ENCODE results near the gene TMPRSS13.
A peak's percentile ranks its signal among the peaks of the same experiment; 100 is the strongest.

Gene TMPRSS13

GRCh38 chr11:117875382-117876058, 53.7 kb downstream of the TMPRSS13 start:
- Histone ChIP-seq H3K9me3 (ENCODE audit: control insufficient read depth, low read length) (no peaks in the 10 kb centered on the region), H3K27ac (ENCODE audit: low read depth, low read length, severe bottlenecking) (no peak overlapping the region), H3K4me3 (ENCODE audit: extremely low read depth, insufficient read depth, low read length, poor library complexity, severe bottlenecking) (peak overlapping the region; percentile 81), H3K36me3 (ENCODE audit: control insufficient read depth, insufficient read depth, low read length) (no peaks in the 10 kb centered on the region), H3K4me1 (ENCODE audit: control insufficient read depth, insufficient read depth, low read length, poor library complexity, severe bottlenecking) (peaks cover 9% of the 10 kb centered on the region)
- whole genome bisulfite sequencing, 2 experiments (ENCODE audit: insufficient coverage in 2 of 2) = 5 to 11% methylated on average over 14 to 19 of the region's 20 CpGs

- Histone ChIP-seq H3K36me3 (ENCODE audit: control insufficient read depth, insufficient read depth, low read length) (no peaks in the 10 kb centered on the region), H3K9me3 (ENCODE audit: control insufficient read depth, low read length) (no peaks in the 10 kb centered on the region), H3K4me3 (ENCODE audit: extremely low read depth, insufficient read depth, low read length, poor library complexity, severe bottlenecking) (peak overlapping the region; percentile 81), H3K27ac (ENCODE audit: low read depth, low read length, severe bottlenecking) (no peak overlapping the region), H3K4me1 (ENCODE audit: control insufficient read depth, insufficient read depth, low read length, poor library complexity, severe bottlenecking) (peaks cover 15% of the 10 kb centered on the region)
- 95 to 97% methylated on average over 3 to 4 of the region's 4 CpGs for WGBS, 2 experiments (ENCODE audit: insufficient coverage in 2 of 2)
Observed at GRCh38 chr11:117874910-117875381, 54.3 kb downstream of the TMPRSS13 start.

- Histone ChIP-seq H3K9me3 (ENCODE audit: control insufficient read depth, low read length) (no peaks in the 10 kb centered on the region), H3K27ac (ENCODE audit: low read depth, low read length, severe bottlenecking) (no peak overlapping the region), H3K4me3 (ENCODE audit: extremely low read depth, insufficient read depth, low read length, poor library complexity, severe bottlenecking) (peak overlapping the region; percentile 81), H3K36me3 (ENCODE audit: control insufficient read depth, insufficient read depth, low read length) (no peaks in the 10 kb centered on the region), H3K4me1 (ENCODE audit: control insufficient read depth, insufficient read depth, low read length, poor library complexity, severe bottlenecking) (peaks cover 19% of the 10 kb centered on the region)
- 68 to 73% methylated on average over 10 to 11 of the region's 16 CpGs for WGBS, 2 experiments (ENCODE audit: insufficient coverage in 2 of 2)
Observed at GRCh38 chr11:117874253-117874909, 54.8 kb downstream of the TMPRSS13 start.

- no peaks in the 10 kb centered on the region for H3K36me3 ChIP-seq (ENCODE audit: control insufficient read depth, insufficient read depth, low read length)
- H3K9me3 ChIP-seq (ENCODE audit: control insufficient read depth, low read length) = no peaks in the 10 kb centered on the region
- no peak overlapping the region for H3K27ac ChIP-seq (ENCODE audit: low read depth, low read length, severe bottlenecking)
- H3K4me1 ChIP-seq (ENCODE audit: control insufficient read depth, insufficient read depth, low read length, poor library complexity, severe bottlenecking) = peaks cover 25% of the 10 kb centered on the region
- no peak overlapping the region for H3K4me3 ChIP-seq (ENCODE audit: extremely low read depth, insufficient read depth, low read length, poor library complexity, severe bottlenecking)
- WGBS, 2 experiments (ENCODE audit: insufficient coverage in 2 of 2) = 84 to 93% methylated on average over 4 to 5 of the region's 8 CpGs
Observed at GRCh38 chr11:117873828-117874125, 55.4 kb downstream of the TMPRSS13 start.

- 96 to 97% methylated on average over 12 of the region's 15 CpGs for WGBS, 2 experiments (ENCODE audit: insufficient coverage in 2 of 2)
- H3K4me3 ChIP-seq (ENCODE audit: extremely low read depth, insufficient read depth, low read length, poor library complexity, severe bottlenecking) = no peak overlapping the region
- no peaks in the 10 kb centered on the region for H3K36me3 ChIP-seq (ENCODE audit: control insufficient read depth, insufficient read depth, low read length)
- no peaks in the 10 kb centered on the region for H3K9me3 ChIP-seq (ENCODE audit: control insufficient read depth, low read length)
- peaks cover 25% of the 10 kb centered on the region for H3K4me1 ChIP-seq (ENCODE audit: control insufficient read depth, insufficient read depth, low read length, poor library complexity, severe bottlenecking)
- H3K27ac ChIP-seq (ENCODE audit: low read depth, low read length, severe bottlenecking) = no peak overlapping the region
Observed at GRCh38 chr11:117872975-117873827, 56.0 kb downstream of the TMPRSS13 start.

GRCh38 chr11:117872420-117872961, 56.7 kb downstream of the TMPRSS13 start:
- H3K27ac ChIP-seq (ENCODE audit: low read depth, low read length, severe bottlenecking) = no peak overlapping the region
- WGBS, 2 experiments (ENCODE audit: insufficient coverage in 2 of 2) = 83 to 85% methylated on average over 9 to 11 of the region's 12 CpGs
- no peak overlapping the region for H3K4me3 ChIP-seq (ENCODE audit: extremely low read depth, insufficient read depth, low read length, poor library complexity, severe bottlenecking)
- no peaks in the 10 kb centered on the region for H3K9me3 ChIP-seq (ENCODE audit: control insufficient read depth, low read length)
- no peaks in the 10 kb centered on the region for H3K36me3 ChIP-seq (ENCODE audit: control insufficient read depth, insufficient read depth, low read length)
- peaks cover 22% of the 10 kb centered on the region for H3K4me1 ChIP-seq (ENCODE audit: control insufficient read depth, insufficient read depth, low read length, poor library complexity, severe bottlenecking)

GRCh38 chr11:117871784-117872183, 57.4 kb downstream of the TMPRSS13 start:
- Histone ChIP-seq H3K9me3 (ENCODE audit: control insufficient read depth, low read length) (no peaks in the 10 kb centered on the region), H3K27ac (ENCODE audit: low read depth, low read length, severe bottlenecking) (no peak overlapping the region), H3K4me1 (ENCODE audit: control insufficient read depth, insufficient read depth, low read length, poor library complexity, severe bottlenecking) (peaks cover 19% of the 10 kb centered on the region), H3K36me3 (ENCODE audit: control insufficient read depth, insufficient read depth, low read length) (no peaks in the 10 kb centered on the region), H3K4me3 (ENCODE audit: extremely low read depth, insufficient read depth, low read length, poor library complexity, severe bottlenecking) (no peak overlapping the region)
- 90% methylated on average over 5 of the region's 5 CpGs for WGBS, 2 experiments (ENCODE audit: insufficient coverage in 2 of 2)

GRCh38 chr11:117871160-117871559, 58.0 kb downstream of the TMPRSS13 start:
- H3K9me3 ChIP-seq (ENCODE audit: control insufficient read depth, low read length) = no peaks in the 10 kb centered on the region
- peaks cover 19% of the 10 kb centered on the region for H3K4me1 ChIP-seq (ENCODE audit: control insufficient read depth, insufficient read depth, low read length, poor library complexity, severe bottlenecking)
- H3K27ac ChIP-seq (ENCODE audit: low read depth, low read length, severe bottlenecking) = no peak overlapping the region
- H3K4me3 ChIP-seq (ENCODE audit: extremely low read depth, insufficient read depth, low read length, poor library complexity, severe bottlenecking) = no peak overlapping the region
- WGBS, 2 experiments (ENCODE audit: insufficient coverage in 2 of 2) = 91 to 93% methylated on average over 12 to 17 of the region's 18 CpGs
- no peaks in the 10 kb centered on the region for H3K36me3 ChIP-seq (ENCODE audit: control insufficient read depth, insufficient read depth, low read length)

GRCh38 chr11:117870103-117870952, 58.9 kb downstream of the TMPRSS13 start:
- H3K27ac ChIP-seq (ENCODE audit: low read depth, low read length, severe bottlenecking) = peak overlapping the region; percentile 29
- 75 to 95% methylated on average over 4 to 7 of the region's 9 CpGs for WGBS, 2 experiments (ENCODE audit: insufficient coverage in 2 of 2)
- H3K9me3 ChIP-seq (ENCODE audit: control insufficient read depth, low read length) = no peaks in the 10 kb centered on the region
- H3K36me3 ChIP-seq (ENCODE audit: control insufficient read depth, insufficient read depth, low read length) = no peaks in the 10 kb centered on the region
- no peak overlapping the region for H3K4me3 ChIP-seq (ENCODE audit: extremely low read depth, insufficient read depth, low read length, poor library complexity, severe bottlenecking)
- peaks cover 19% of the 10 kb centered on the region for H3K4me1 ChIP-seq (ENCODE audit: control insufficient read depth, insufficient read depth, low read length, poor library complexity, severe bottlenecking)

GRCh38 chr11:117869604-117870003, 59.6 kb downstream of the TMPRSS13 start:
- no peaks in the 10 kb centered on the region for H3K9me3 ChIP-seq (ENCODE audit: control insufficient read depth, low read length)
- H3K27ac ChIP-seq (ENCODE audit: low read depth, low read length, severe bottlenecking) = no peak overlapping the region
- no peaks in the 10 kb centered on the region for H3K36me3 ChIP-seq (ENCODE audit: control insufficient read depth, insufficient read depth, low read length)
- 63 to 68% methylated on average over 3 of the region's 4 CpGs for WGBS, 2 experiments (ENCODE audit: insufficient coverage in 2 of 2)
- peaks cover 16% of the 10 kb centered on the region for H3K4me1 ChIP-seq (ENCODE audit: control insufficient read depth, insufficient read depth, low read length, poor library complexity, severe bottlenecking)
- H3K4me3 ChIP-seq (ENCODE audit: extremely low read depth, insufficient read depth, low read length, poor library complexity, severe bottlenecking) = no peak overlapping the region

All from mesodermal cell (in vitro differentiated cells).